ENCODE results near the gene S1PR5.

The S1PR5 gene

GRCh38 chr19:10550336-10550735 lies 33.1 kb upstream of the S1PR5 start:
- no peak for TF ChIP-seq CTCF (conservative IDR thresholded peaks at IDR 0.05)
- H3K27ac ChIP-seq: no peak overlapping the region

GRCh38 chr19:10549733-10550132 lies 32.5 kb upstream of the S1PR5 start:
- TF ChIP-seq CTCF (conservative IDR thresholded peaks at IDR 0.05): no peak
- no peak overlapping the region for H3K27ac ChIP-seq

GRCh38 chr19:10548746-10549276 lies 31.6 kb upstream of the S1PR5 start:
- H3K27ac ChIP-seq: no peak overlapping the region
- no peak for TF ChIP-seq CTCF (conservative IDR thresholded peaks at IDR 0.05)

GRCh38 chr19:10546817-10547216 lies 29.6 kb upstream of the S1PR5 start:
- no peak overlapping the region for H3K27ac ChIP-seq
- TF ChIP-seq CTCF (conservative IDR thresholded peaks at IDR 0.05): no peak

GRCh38 chr19:10544753-10545251 lies 27.6 kb upstream of the S1PR5 start:
- no peak for TF ChIP-seq CTCF (conservative IDR thresholded peaks at IDR 0.05)
- peak overlapping the region; percentile 80; the same call in 1 of the 2 replicates for H3K27ac ChIP-seq

DNA sequence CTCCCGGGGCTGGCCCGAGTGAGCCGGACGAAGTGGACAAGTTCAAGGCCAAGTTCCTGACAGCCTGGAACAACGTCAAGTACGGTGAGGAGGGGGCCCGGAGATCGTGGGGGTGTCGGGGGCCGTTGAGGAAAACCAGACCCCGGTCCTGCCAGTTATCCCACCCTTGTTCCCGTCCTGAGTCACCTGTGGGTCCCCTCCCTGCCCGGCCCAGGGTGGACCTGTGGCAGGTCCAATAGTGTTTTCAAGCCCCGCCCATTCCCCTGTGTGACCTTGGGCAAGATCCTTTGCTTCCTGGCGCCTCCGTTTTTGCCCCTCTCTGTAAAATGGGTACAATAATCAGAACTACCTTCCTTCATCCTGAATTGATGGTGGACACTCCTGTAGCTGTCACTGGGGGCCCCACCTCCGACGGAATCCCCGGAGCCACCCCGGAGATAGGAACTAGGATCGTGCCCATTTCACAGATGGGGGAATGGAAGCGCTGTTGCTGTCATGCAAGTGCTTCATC lies 27.1 kb upstream of the S1PR5 start:
- no peak for TF ChIP-seq CTCF (conservative IDR thresholded peaks at IDR 0.05)

GRCh38 chr19:10543420-10544241 lies 26.4 kb upstream of the S1PR5 start, which contains the start of gene ATG4D:
TSS of gene ATG4D (plus strand) at chr19:10543904. CDS start at chr19:10544091, 187 bp downstream.
- H3K27ac ChIP-seq: peak within 1 kb of the TSS; percentile 80
- TF ChIP-seq CTCF (conservative IDR thresholded peaks at IDR 0.05): no peak

More for the DNA sequence above, 27.1 kb upstream of the S1PR5 start:
- peak overlapping the region; percentile 80 for H3K27ac ChIP-seq

Data from VCaP (cell line).